Fibroblast of the aortic adventitia (primary cell): ENCODE results near the gene IL1F10. TPM values are rescaled to one million over a fixed set of nuclear protein-coding genes. Genes with fewer than 3 reads are reported as not detected.

ENCODE experiments used
- DNase-seq: peaks from one replicate; pipeline ENCODE4 v3.0.0-alpha.2; 2010; ENCODE audit warnings: low read depth
- H3K4me3 ChIP-seq: 2 replicates; pipeline ENCODE4 v1.5.1; 2011; ENCODE audit warnings: low read depth, mild to moderate bottlenecking, control low read depth, low read length, moderate library complexity
- total RNA-seq: library from RNA; depleted of rRNA; stranded (reverse); fragments of >200 nt; gene quantifications from 2 replicates; pipeline ENCODE4 v1.2.3, GENCODE V29; 2012; ENCODE audit warnings: low replicate concordance
- TF ChIP-seq, protein P1 (sequence below): IDR thresholded peaks from 2 replicates; pipeline ENCODE4 v1.5.1; 2011; ENCODE audit warnings: mild to moderate bottlenecking, low read length, control low read depth, inconsistent platforms; ENCODE audit not compliant: insufficient read depth

IL1F10 gene
- total RNA-seq, 1 donor = not detected

DNA sequence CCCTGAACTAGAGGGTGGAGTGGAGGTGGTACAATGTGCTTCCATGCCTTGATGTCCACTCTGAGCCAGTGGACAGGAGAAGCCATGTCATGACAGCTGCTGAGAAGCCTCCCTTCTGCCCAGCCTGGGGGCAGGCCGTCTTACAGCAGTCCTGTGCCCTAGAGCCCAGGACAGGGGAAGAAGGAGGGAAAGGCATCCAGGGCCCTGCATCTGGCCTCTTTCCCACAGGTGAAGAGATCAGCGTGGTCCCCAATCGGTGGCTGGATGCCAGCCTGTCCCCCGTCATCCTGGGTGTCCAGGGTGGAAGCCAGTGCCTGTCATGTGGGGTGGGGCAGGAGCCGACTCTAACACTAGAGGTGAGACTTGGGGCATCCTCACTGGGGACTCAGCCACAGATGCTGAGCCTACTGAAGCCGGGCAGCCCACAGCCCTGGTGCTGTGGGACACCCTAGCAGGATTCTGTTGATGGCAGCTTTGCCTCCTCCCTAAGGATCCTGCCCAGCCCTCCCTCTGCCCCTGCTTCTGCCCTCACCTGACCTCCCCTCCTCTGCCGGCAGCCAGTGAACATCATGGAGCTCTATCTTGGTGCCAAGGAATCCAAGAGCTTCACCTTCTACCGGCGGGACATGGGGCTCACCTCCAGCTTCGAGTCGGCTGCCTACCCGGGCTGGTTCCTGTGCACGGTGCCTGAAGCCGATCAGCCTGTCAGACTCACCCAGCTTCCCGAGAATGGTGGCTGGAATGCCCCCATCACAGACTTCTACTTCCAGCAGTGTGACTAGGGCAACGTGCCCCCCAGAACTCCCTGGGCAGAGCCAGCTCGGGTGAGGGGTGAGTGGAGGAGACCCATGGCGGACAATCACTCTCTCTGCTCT is 5.6 kb upstream of the IL1F10 start:
- no peak for DNase-seq
- H3K4me3 ChIP-seq = no peak overlapping the region
- TF ChIP-seq, protein P1, sequence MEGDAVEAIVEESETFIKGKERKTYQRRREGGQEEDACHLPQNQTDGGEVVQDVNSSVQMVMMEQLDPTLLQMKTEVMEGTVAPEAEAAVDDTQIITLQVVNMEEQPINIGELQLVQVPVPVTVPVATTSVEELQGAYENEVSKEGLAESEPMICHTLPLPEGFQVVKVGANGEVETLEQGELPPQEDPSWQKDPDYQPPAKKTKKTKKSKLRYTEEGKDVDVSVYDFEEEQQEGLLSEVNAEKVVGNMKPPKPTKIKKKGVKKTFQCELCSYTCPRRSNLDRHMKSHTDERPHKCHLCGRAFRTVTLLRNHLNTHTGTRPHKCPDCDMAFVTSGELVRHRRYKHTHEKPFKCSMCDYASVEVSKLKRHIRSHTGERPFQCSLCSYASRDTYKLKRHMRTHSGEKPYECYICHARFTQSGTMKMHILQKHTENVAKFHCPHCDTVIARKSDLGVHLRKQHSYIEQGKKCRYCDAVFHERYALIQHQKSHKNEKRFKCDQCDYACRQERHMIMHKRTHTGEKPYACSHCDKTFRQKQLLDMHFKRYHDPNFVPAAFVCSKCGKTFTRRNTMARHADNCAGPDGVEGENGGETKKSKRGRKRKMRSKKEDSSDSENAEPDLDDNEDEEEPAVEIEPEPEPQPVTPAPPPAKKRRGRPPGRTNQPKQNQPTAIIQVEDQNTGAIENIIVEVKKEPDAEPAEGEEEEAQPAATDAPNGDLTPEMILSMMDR = no peak

DNA sequence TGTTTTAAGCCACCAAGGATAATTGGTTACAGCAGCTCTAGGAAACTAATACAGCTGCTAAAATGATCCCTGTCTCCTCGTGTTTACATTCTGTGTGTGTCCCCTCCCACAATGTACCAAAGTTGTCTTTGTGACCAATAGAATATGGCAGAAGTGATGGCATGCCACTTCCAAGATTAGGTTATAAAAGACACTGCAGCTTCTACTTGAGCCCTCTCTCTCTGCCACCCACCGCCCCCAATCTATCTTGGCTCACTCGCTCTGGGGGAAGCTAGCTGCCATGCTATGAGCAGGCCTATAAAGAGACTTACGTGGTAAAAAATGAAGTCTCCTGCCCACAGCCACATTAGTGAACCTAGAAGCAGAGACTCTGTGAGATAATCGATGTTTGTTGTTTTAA is 3.5 kb upstream of the IL1F10 start:
- DNase-seq = no peak
- TF ChIP-seq, protein P1 = no peak
- H3K4me3 ChIP-seq = no peak overlapping the region

DNA sequence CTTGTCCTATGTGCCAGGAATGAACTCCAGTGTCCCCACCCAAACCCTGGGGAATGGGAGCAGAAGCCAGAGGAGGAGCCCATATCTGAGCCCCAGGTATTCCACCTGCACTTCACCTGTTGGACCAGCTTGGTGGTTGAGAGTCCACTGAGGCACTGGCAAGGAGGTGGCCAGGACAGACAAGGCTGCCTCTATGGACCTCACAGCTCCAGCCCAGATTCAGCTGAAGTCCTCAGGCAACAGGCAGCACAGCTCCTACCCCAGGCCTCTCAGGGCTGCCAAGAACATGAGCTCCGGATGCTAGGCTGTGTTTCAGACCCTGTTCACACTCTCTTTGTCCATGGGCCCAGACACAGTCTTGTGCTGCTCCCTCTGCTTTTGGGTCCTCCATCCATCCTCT is 2.9 kb upstream of the IL1F10 start:
- DNase-seq = no peak
- TF ChIP-seq, protein P1 = no peak
- H3K4me3 ChIP-seq = no peak overlapping the region

DNA sequence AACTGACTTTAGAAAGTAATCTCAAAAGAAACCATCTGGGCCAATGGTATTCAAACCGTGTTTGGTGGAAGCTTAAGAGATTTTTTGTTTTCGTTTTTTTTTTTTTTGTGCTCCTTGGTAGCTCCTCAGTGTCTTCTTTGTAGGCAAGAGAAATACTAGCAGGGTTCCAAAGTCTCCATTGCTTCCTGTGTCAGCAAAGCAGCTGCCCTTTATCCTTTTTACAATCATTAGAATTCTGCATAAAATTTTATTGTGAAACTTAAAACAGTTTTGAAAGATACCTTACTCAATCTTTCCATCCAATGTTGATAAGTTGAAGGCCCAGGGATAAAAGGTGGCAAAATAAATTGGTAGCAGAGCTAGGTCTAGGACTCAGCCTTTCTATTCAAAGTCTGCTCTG is 479 bp downstream of the IL1F10 start:
- no peak for DNase-seq
- TF ChIP-seq, protein P1 = no peak
- H3K4me3 ChIP-seq = no peak overlapping the region

DNA sequence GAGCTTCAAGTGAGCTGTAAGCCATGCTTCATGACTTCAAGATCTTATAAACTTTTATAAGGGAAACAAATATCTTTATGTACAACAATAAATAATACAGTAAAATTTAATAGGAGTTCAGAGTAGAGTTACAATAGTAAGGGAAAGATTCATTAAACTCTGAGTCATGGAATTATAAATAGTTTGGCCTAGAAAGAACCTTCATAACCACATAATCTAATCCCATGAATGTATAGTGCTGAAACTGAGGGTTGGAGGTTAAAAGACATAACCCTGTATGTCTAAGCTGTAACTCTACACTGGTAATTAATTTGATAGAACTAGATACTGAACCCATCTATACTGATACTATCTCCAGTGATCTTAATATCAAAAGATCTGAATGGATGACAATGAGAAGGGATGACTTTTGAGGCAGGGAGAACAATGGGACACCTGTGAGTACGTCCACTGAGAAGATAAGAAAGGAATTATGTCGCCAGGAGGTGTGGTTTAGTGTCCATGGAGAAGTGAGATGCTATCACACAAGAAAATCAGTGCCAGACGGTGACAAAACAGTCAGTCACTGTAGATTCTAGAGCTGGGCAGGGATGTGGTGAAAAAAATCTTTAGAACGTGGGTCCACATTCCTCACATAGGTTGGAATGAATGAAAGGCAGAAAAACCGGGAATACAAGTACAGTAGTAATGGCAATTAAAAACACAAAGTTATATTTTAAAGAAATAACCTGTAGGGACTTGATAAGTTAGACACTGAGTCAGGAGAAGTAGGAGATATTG is 1.1 kb downstream of the IL1F10 start:
- no peak overlapping the region for H3K4me3 ChIP-seq
- peak; percentile 21 for DNase-seq
- TF ChIP-seq, protein P1 = no peak

DNA sequence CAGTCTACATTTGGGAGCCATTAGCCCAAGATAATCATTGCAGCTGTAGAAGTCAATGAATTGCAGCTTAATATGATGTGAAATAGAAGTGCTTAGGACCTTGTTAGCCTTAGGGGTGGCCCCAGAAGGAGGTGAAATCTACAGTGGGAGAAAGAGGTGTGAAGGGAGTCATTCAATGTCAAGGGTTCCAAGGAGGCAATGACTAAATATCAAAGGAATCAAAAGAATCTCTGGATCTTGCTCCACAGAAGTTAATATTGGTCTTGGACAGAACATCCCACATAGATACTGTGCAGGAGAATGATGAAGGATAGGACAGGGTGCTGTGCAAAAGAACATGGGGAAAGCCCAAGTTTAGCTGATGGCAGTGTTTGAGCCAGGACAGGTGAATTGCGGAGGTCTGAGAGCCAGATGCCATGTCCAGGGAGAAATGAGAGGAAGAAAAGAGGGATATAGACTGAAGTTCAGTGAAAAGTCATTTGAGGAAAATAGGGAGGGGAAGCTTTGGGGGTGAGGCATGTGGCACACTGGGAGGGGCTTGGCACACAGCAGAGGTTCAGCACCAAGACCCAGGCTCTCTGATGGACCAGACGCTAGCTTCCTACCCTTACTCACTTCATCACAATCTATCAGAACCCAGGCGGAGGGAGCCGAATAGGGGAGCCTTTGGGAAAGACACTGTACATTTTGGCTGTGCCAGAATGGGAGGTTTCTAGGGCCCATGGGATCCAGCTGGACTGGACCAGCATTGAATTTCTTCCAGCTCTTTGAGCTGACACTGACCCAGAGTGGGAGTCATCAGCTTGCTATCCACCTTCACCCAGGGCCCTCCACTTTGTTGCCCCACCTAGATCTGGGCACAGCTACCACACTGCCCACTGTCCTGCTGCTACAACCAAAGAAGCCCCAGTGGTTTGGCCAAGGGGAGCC is 2.2 kb downstream of the IL1F10 start:
- TF ChIP-seq, protein P1 = no peak
- H3K4me3 ChIP-seq = no peak overlapping the region
- DNase-seq = no peak
